Psoas muscle (tissue), 8 donors: ENCODE results near the gene NRP1. TPM values are rescaled to one million over a fixed set of nuclear protein-coding genes. Genes with fewer than 3 reads are reported as not detected.

Source experiments
- ATAC-seq, 4 donors: fragments of 200-7000 bp; cut with Tn5 transposase; one replicate each; pipeline ENCODE4 v1.9.1; 2020; ENCODE audit warnings: moderate library complexity in 3 of 4, mild to moderate bottlenecking in 2 of 4
- DNase-seq, 2 donors: peaks; one replicate each; pipeline ENCODE4 v3.0.0-alpha.2; 2020
- H3K27ac ChIP-seq: fragments of 200-600 bp; one replicate; pipeline ENCODE4 v1.8.0; 2022
- H3K27me3 ChIP-seq, 3 donors: fragments of 200-600 bp in 1 of 3; one replicate each; pipeline versions ENCODE4 v1.6.1 to v1.8.0; 2013 to 2022; ENCODE audit warnings: low read length in 2 of 3, mild to moderate bottlenecking in 2 of 3, moderate library complexity in 1 of 3; ENCODE audit not compliant: insufficient read depth in 3 of 3
- H3K36me3 ChIP-seq, 2 donors: fragments of 200-600 bp in 1 of 2; one replicate each; pipeline versions ENCODE4 v1.6.1 to v1.8.0; 2013 to 2022; ENCODE audit warnings: low read depth in 1 of 2, mild to moderate bottlenecking in 1 of 2, moderate library complexity in 1 of 2; ENCODE audit not compliant: insufficient read depth in 1 of 2
- H3K4me1 ChIP-seq: fragments of 200-600 bp; one replicate; pipeline ENCODE4 v1.8.0; 2022
- H3K4me3 ChIP-seq: fragments of 200-600 bp; one replicate; pipeline ENCODE4 v1.8.0; 2022; ENCODE audit warnings: mild to moderate bottlenecking
- H3K9me3 ChIP-seq: fragments of 200-600 bp; one replicate; pipeline ENCODE4 v1.8.0; 2022
- CTCF ChIP-seq: fragments of 200-600 bp; IDR thresholded peaks from one replicate; pipeline ENCODE4 v1.8.0; 2022; ENCODE audit warnings: antibody characterized with exemption
- WGBS, 3 donors: extraction: QIAGEN DNeasy Blood & Tissue Kit; methylation state at CpG; one replicate each; pipeline versions ENCODE4 v1.1.6 to v1.1.7; 2013; 5-methylcytosine and 5-hydroxymethylcytosine counted together
- intact Hi-C, 2 donors: fragments of 100-400 bp; cut with DNase I; formaldehyde crosslinking; loops; one replicate each; pipeline versions ENCODE4 v1.11.0 to v1.14.2; 2022
- polyA plus RNA-seq, 3 donors: library from polyadenylated mRNA; stranded (reverse); fragments of 200-250 nt; gene quantifications; one replicate each; pipeline ENCODE4 v1.2.3, GENCODE V29; 2013
- total RNA-seq, 4 donors: library from RNA; stranded (reverse); fragmentation: NEBNext Ultra II Directional in 2 of 4; extraction: Animal tissue kit (Norgen Biotek cat#: 25700) in 2 of 4; gene quantifications; one replicate each; pipeline versions ENCODE4 v1.2.1 to v1.2.4, GENCODE V29; 2021 to 2023
- donor health status: healthy with polysubstance abuse.
- donor health status: DM: no; HTN: no; CAD: no; lungs with moderate emphysema.
- donor health status: Bipolar disorder and iron deficiency.
- donor health status: healthy.
- donor health status: DM: yes; HTN: yes; CAD: no.
- donor health status: DM: no; HTN: no; CAD: no.
- donor health status: DM: no; HTN: no; CAD: no.
- donor health status: DM: yes; HTN: yes; CAD: no.

NRP1 gene
- total and polyA plus RNA-seq, 7 donors, result 10.9 to 54.8 (median 31.2) TPM

GRCh38 chr10:33381451-33382215, 47.2 kb upstream of the NRP1 start:
- Histone ChIP-seq H3K4me1 (peaks cover 3% of the 10 kb centered on the region), H3K36me3 (no peaks in the 10 kb centered on the region), H3K27me3 (no peaks in the 10 kb centered on the region), H3K4me3 (no peak overlapping the region), H3K9me3 (no peaks in the 10 kb centered on the region), H3K27ac (no peak overlapping the region)
- TF ChIP-seq CTCF, result no peak
- no peak for DNase-seq
- WGBS, 3 donors, result 48 to 62% (median 56%) methylated on average over 12 of the region's 12 CpGs
- no peak for ATAC-seq
- intact Hi-C loops, result no loop called here

- Histone ChIP-seq H3K4me1 (peaks cover 3% of the 10 kb centered on the region), H3K4me3 (no peak overlapping the region), H3K36me3 (no peaks in the 10 kb centered on the region), H3K27me3 (no peaks in the 10 kb centered on the region), H3K27ac (no peak overlapping the region), H3K9me3 (no peaks in the 10 kb centered on the region)
- intact Hi-C loops, result no loop called here
- TF ChIP-seq CTCF, result no peak
- WGBS, 3 donors, result 94 to 97% (median 94%) methylated on average over 4 of the region's 4 CpGs
- no peak for DNase-seq
- no peak for ATAC-seq
Observed at GRCh38 chr10:33377658-33378025, 43.2 kb upstream of the NRP1 start.

- intact Hi-C loops, result no loop called here
- Histone ChIP-seq H3K27ac (no peak overlapping the region), H3K27me3 (no peaks in the 10 kb centered on the region), H3K4me1 (peaks cover 3% of the 10 kb centered on the region), H3K9me3 (no peaks in the 10 kb centered on the region), H3K4me3 (no peak overlapping the region), H3K36me3 (no peaks in the 10 kb centered on the region)
- WGBS, 3 donors, result 82 to 90% (median 88%) methylated on average over 4 of the region's 4 CpGs
- no peak for DNase-seq
- no peak for TF ChIP-seq CTCF
- no peak for ATAC-seq
Observed at GRCh38 chr10:33376976-33377657, 42.6 kb upstream of the NRP1 start.

GRCh38 chr10:33376476-33376875, 42.0 kb upstream of the NRP1 start:
- intact Hi-C loops, result no loop called here
- H3K27me3 ChIP-seq, result no peaks in the 10 kb centered on the region
- 91 to 97% (median 92%) methylated on average over 2 of the region's 2 CpGs for WGBS, 3 donors

More at GRCh38 chr10:33376476-33376875, 42.0 kb upstream of the NRP1 start:
- no peak for ATAC-seq
- no peak overlapping the region for H3K27ac ChIP-seq
- DNase-seq, result no peak
- H3K36me3 ChIP-seq, result no peaks in the 10 kb centered on the region
- H3K9me3 ChIP-seq, result no peaks in the 10 kb centered on the region
- H3K4me1 ChIP-seq, result no peaks in the 10 kb centered on the region
- TF ChIP-seq CTCF, result no peak
- H3K4me3 ChIP-seq, result no peak overlapping the region
